ENCODE data around the gene HOXC4.

- TF ChIP-seq CTCF (IDR thresholded peaks at IDR 0.05) (no peak), POLR2A (IDR thresholded peaks at IDR 0.05) (no peak)
These were observed 14.9 kb downstream of the HOXC4 start for GRCh38 chr12:54068418-54069070.

Data from vagina (tissue), 2 donors.